ENCODE data around the gene PFDN2.

DNA sequence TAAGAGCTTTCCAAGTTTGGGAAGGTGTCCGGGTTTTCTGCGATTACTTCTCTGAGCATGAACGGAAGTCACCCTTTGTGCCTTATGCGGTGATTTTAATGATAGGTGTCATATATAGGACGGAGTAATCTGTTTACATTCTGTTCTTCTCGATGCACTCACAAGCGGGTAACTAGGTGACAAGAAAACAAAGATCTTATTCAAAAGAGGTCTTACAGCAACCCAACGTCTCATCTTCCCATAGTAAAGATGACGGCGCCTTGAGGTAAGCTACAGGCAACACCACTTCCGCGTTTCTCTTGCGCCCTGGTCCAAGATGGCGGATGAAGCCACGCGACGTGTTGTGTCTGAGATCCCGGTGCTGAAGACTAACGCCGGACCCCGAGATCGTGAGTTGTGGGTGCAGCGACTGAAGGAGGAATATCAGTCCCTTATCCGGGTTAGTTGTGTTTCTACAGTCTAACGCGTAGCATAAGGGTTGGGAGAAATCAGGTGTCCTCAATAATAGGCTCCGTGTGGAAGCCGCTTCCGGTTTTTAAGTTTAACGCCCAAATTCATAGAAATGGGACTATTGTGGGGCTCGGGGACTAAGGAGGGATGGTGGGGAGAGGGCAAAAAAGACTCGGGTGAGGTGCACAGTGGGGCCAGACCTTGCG lies 36.0 kb upstream of the PFDN2 start, which contains the start of gene UFC1:
- TF ChIP-seq EZH2phosphoT487 (IDR thresholded peaks at IDR 0.05; ENCODE audit: insufficient read depth, low read depth) (no peak), EZH2 (IDR thresholded peaks at IDR 0.05; ENCODE audit: insufficient read depth, poor library complexity, severe bottlenecking) (no peak)
